HFF-Myc (cell line): Measurements from ENCODE around the gene TMPRSS2.

ENCODE experiments used
- DNase-seq: peaks from one replicate; pipeline ENCODE4 v3.0.0-alpha.2; 2011; ENCODE audit warnings: low read depth; ENCODE audit errors: extremely low read depth
- H3K4me3 ChIP-seq: replicated peaks from 2 replicates; pipeline ENCODE4 v1.5.1; 2011; ENCODE audit warnings: low read depth, mild to moderate bottlenecking, control low read depth, low read length
- CTCF ChIP-seq: IDR thresholded peaks from 2 replicates; pipeline ENCODE4 v1.5.1; 2012; ENCODE audit warnings: mild to moderate bottlenecking, low read depth, low read length, control low read depth; ENCODE audit errors: missing control alignments

TMPRSS2 gene

GRCh38 chr21:41437729-41438128 lies 70.2 kb downstream of the TMPRSS2 start:
- no peak overlapping the region for H3K4me3 ChIP-seq
- TF ChIP-seq CTCF = no peak
- no peak for DNase-seq

DNA sequence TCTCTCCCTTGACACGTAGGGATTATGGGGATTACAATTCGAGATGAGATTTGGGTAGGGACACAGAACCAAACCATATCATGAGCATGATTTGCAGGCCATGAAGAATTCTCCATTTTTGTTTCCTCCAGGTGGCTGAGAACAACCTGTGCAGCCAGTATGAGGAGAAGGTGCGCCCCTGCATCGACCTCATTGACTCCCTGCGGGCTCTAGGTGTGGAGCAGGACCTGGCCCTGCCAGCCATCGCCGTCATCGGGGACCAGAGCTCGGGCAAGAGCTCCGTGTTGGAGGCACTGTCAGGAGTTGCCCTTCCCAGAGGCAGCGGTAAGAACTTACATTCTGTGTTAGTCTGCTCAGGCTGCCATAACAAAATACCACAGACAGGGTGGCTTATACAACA lies 72.3 kb downstream of the TMPRSS2 start:
- TF ChIP-seq CTCF = no peak
- no peak overlapping the region for H3K4me3 ChIP-seq
- no peak for DNase-seq

GRCh38 chr21:41433566-41433965 lies 74.4 kb downstream of the TMPRSS2 start:
- no peak for TF ChIP-seq CTCF
- no peak overlapping the region for H3K4me3 ChIP-seq
- DNase-seq = no peak

GRCh38 chr21:41432562-41433460 lies 75.1 kb downstream of the TMPRSS2 start:
- no peak for TF ChIP-seq CTCF
- no peak for DNase-seq
- no peak overlapping the region for H3K4me3 ChIP-seq

- no peak for TF ChIP-seq CTCF
- no peak for DNase-seq
- no peak overlapping the region for H3K4me3 ChIP-seq
These were observed 76.0 kb downstream of the TMPRSS2 start for GRCh38 chr21:41431788-41432548.

- DNase-seq = no peak
- H3K4me3 ChIP-seq = no peak overlapping the region
- TF ChIP-seq CTCF = no peak
These were observed 78.0 kb downstream of the TMPRSS2 start for GRCh38 chr21:41429925-41430491.
